ENCODE measurements around the gene SUPT5H.

DNA sequence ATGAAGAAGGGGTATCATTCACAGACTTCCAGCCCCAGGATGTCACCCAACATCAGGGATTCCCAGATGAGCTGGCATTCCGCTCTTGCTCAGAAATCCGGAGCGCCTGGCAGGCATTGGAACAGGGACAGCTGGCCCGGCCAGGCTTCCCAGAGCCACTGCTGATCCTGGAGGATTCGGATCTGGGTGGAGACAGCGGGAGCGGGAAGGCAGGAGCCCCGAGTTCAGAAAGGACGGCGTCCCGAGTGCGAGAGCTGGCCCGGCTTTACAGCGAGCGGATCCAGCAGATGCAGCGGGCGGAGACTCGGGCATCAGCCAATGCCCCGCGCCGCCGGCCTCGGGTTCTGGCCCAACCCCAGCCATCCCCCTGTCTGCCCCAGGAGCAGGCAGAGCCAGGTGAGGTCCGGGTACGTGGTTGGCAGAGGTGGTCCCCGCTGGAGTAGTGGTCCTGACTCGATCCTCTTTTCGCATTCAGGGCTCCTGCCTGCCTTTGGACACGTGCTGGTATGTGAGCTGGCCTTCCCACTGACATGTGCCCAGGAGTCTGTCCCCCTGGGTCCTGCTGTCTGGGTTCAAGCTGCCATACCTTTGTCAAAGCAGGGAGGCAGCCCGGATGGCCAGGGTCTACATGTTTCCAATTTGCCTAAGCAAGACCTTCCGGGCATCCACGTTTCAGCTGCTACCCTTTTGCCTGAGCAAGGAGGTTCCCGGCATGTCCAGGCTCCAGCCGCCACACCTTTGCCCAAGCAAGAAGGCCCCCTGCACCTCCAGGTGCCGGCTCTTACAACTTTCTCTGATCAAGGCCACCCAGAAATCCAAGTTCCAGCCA, 21.9 kb upstream of the SUPT5H start:
- TF ChIP-seq, protein P1, sequence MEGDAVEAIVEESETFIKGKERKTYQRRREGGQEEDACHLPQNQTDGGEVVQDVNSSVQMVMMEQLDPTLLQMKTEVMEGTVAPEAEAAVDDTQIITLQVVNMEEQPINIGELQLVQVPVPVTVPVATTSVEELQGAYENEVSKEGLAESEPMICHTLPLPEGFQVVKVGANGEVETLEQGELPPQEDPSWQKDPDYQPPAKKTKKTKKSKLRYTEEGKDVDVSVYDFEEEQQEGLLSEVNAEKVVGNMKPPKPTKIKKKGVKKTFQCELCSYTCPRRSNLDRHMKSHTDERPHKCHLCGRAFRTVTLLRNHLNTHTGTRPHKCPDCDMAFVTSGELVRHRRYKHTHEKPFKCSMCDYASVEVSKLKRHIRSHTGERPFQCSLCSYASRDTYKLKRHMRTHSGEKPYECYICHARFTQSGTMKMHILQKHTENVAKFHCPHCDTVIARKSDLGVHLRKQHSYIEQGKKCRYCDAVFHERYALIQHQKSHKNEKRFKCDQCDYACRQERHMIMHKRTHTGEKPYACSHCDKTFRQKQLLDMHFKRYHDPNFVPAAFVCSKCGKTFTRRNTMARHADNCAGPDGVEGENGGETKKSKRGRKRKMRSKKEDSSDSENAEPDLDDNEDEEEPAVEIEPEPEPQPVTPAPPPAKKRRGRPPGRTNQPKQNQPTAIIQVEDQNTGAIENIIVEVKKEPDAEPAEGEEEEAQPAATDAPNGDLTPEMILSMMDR (IDR thresholded peaks at IDR 0.05): no peak
- TF ChIP-seq POLR2AphosphoS5 (IDR thresholded peaks at IDR 0.05): no peak
